Measurements from ENCODE around the gene CDKAL1.

Gene CDKAL1

GRCh38 chr6:21277601-21278374, 743.5 kb downstream of the CDKAL1 start:
- FAIRE-seq: no peak

GRCh38 chr6:21278375-21278745, 744.1 kb downstream of the CDKAL1 start:
- FAIRE-seq: no peak

GRCh38 chr6:21279619-21280018, 745.4 kb downstream of the CDKAL1 start:
- no peak for FAIRE-seq

GRCh38 chr6:21281366-21281765, 747.1 kb downstream of the CDKAL1 start:
- FAIRE-seq: no peak
